Cardiac muscle cell (in vitro differentiated cells and primary cell): ENCODE results near the gene FREM3. TPM values are rescaled to one million over a fixed set of nuclear protein-coding genes. Genes with fewer than 3 reads are reported as not detected.
"Not testable (repeated sequence)": the region's sequence is repeated elsewhere in the genome, so short reads cannot be mapped to it uniquely, and the experiment has no call there.

ENCODE experiments used
- DNase-seq, 2 donors: peaks; one replicate each; pipeline versions ENCODE4 v3.0.0 to v3.0.0-alpha.2; 2010 to 2017; ENCODE audit warnings: low read depth in 1 of 2, low spot score in 1 of 2
- H3K27ac ChIP-seq: fragments of 200-600 bp; sonication (generic); 2 replicates; pipeline ENCODE4 v1.5.1; 2016
- H3K27me3 ChIP-seq: fragments of 200-600 bp; sonication (generic); 2 replicates; pipeline ENCODE4 v1.6.0; 2016; ENCODE audit warnings: control low read depth
- H3K36me3 ChIP-seq: fragments of 200-600 bp; sonication (generic); 2 replicates; pipeline ENCODE4 v1.5.1; 2016; ENCODE audit warnings: control low read depth
- H3K4me1 ChIP-seq: fragments of 200-600 bp; sonication (generic); 2 replicates; pipeline ENCODE4 v1.8.1; 2017; ENCODE audit warnings: low read depth, mild to moderate bottlenecking, mixed run types
- H3K4me3 ChIP-seq: fragments of 200-600 bp; sonication (generic); 2 replicates; pipeline ENCODE4 v1.5.1; 2016; ENCODE audit warnings: mild to moderate bottlenecking
- H3K9me3 ChIP-seq: fragments of 200-600 bp; sonication (generic); 2 replicates; pipeline ENCODE4 v1.5.1; 2017; ENCODE audit warnings: low read depth, mild to moderate bottlenecking, control low read depth
- polyA plus RNA-seq: library from polyadenylated mRNA; unstranded; fragments of >200 nt; fragmentation: Nextera tagmentation; extraction: Ambion mirVana; gene quantifications from 2 replicates; pipeline ENCODE4 v1.2.1, GENCODE V29; 2016
- total RNA-seq: library from RNA; depleted of rRNA; stranded (reverse); fragments of >200 nt; gene quantifications from 2 replicates; pipeline ENCODE4 v1.2.3, GENCODE V29; 2016
- TF ChIP-seq, protein P1 (sequence below): IDR thresholded peaks from 2 replicates; pipeline ENCODE4 v1.5.1; 2012; ENCODE audit warnings: low read depth, mild to moderate bottlenecking, low read length

FREM3 gene
- total and polyA plus RNA-seq, 2 experiments from 2014 or later: not detected

DNA sequence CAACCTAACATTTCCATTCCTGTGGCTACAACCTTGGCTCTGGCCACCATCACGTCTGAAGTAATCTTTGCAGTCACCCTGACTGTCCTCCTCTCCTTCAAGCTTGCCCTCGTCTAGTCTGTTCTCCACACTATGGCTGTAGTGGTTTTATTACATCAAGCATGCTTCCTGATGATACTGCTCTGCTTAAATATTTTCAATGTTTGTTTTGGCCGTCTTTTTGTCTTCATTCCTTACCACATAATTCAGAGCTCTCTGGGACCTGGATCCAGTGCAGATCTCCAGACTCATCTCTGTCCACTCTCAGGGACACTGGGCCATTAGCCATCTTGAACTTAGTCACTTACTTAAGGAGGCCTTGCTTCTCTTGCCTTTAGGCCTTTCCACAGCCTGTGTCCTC is 27.7 kb upstream of the FREM3 start:
- no peaks in the 10 kb centered on the region for H3K36me3 ChIP-seq
- TF ChIP-seq, protein P1, sequence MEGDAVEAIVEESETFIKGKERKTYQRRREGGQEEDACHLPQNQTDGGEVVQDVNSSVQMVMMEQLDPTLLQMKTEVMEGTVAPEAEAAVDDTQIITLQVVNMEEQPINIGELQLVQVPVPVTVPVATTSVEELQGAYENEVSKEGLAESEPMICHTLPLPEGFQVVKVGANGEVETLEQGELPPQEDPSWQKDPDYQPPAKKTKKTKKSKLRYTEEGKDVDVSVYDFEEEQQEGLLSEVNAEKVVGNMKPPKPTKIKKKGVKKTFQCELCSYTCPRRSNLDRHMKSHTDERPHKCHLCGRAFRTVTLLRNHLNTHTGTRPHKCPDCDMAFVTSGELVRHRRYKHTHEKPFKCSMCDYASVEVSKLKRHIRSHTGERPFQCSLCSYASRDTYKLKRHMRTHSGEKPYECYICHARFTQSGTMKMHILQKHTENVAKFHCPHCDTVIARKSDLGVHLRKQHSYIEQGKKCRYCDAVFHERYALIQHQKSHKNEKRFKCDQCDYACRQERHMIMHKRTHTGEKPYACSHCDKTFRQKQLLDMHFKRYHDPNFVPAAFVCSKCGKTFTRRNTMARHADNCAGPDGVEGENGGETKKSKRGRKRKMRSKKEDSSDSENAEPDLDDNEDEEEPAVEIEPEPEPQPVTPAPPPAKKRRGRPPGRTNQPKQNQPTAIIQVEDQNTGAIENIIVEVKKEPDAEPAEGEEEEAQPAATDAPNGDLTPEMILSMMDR: no peak
- H3K9me3 ChIP-seq: no peaks in the 10 kb centered on the region
- H3K4me3 ChIP-seq: no peak overlapping the region
- peak in 1 of 2 donors; percentile 56 for DNase-seq
- H3K27me3 ChIP-seq: no peaks in the 10 kb centered on the region
- H3K4me1 ChIP-seq: no peaks in the 10 kb centered on the region
- no peak overlapping the region for H3K27ac ChIP-seq

DNA sequence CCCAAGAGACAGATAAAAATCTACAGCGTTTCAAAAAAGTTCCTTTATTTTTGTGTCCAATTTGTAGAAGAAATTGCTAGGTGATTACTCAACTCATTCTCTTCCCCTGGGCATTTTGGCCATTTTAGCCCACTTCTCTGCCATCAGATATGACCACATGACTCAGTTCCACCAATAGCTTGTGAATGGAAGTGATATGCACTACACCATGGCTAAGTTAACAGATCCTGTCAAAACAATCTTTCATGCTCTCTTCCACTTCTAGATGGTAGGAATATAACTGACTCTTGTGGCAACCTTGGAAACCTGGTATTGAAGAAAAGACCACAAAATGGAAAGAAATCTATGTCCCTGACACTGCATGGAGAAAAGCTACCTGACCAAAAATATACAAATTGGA is 26.2 kb upstream of the FREM3 start:
- Histone ChIP-seq H3K9me3 (no peaks in the 10 kb centered on the region), H3K36me3 (no peaks in the 10 kb centered on the region), H3K4me3 (no peak overlapping the region), H3K27me3 (no peaks in the 10 kb centered on the region), H3K4me1 (no peaks in the 10 kb centered on the region), H3K27ac (no peak overlapping the region)
- TF ChIP-seq, protein P1: no peak
- no peak for DNase-seq

DNA sequence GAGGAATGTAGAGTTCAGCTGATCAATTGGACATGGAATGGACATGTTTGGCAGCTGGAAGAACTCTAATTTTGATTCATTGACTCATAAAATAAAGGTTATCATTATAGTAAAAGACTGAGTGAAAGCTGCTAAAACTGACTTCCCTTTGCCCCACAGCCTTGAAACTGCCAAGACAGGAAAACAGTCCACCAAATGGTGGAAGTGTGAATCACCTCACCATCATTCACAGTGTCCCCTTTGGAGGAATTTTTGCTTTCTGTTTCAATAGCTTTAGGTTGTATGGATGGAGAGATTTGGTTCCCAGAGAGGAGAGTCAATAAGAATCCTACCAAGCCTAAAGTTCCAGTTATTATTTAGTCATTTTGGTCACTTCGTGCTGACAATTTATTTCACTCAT is 20.8 kb upstream of the FREM3 start:
- no peaks in the 10 kb centered on the region for H3K36me3 ChIP-seq
- H3K27ac ChIP-seq: no peak overlapping the region
- no peaks in the 10 kb centered on the region for H3K4me1 ChIP-seq
- H3K4me3 ChIP-seq: no peak overlapping the region
- no peak for DNase-seq
- TF ChIP-seq, protein P1: no peak
- no peaks in the 10 kb centered on the region for H3K9me3 ChIP-seq
- no peaks in the 10 kb centered on the region for H3K27me3 ChIP-seq

DNA sequence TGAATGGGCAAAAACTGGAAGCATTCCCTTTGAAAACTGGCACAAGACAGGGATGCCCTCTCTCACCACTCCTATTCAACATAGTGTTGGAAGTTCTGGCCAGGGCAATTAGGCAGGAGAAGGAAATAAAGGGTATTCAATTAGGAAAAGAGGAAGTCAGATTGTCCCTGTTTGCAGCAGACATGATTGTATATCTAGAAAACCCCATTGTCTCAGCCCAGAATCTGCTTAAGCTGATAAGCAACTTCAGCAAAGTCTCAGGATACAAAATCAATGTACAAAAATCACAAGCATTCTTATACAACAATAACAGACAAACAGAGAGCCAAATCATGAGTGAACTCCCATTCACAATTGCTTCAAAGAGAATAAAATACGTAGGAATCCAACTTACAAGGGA is 18.3 kb upstream of the FREM3 start:
- H3K36me3 ChIP-seq, H3K4me3 ChIP-seq, H3K9me3 ChIP-seq: not testable (repeated sequence)

DNA sequence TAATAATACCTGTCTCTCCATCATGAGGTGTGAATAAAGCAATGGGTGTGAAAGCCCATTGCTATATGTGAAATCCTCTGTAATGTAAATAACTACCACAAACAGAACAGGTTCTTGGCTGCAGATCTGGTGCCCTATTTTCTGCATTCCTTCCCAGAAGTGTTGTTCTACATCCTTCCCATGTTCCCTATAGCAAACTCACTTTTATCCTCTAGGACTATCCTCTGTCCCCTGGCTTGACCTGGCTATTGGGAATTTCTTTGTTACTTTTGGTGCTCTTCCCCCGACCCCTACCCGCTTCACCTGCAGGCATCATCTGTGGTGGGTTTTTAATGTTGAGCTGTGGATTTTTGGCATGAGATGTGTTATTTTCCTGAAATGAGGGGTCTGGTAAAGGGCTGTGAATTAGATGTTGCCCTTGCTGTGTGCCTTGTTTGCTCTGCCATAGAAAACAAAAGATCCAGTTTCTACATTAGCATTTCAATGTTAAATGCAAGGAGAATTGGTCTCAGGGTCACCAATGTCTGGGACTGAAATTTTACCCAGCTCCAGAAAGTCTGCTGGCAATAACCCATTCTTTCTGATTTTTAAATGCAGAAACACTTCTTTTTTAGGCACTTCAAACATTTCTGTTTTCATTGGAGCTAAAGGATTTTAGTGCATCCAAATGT is 13.6 kb upstream of the FREM3 start:
- H3K27me3 ChIP-seq: no peaks in the 10 kb centered on the region
- no peak overlapping the region for H3K4me3 ChIP-seq
- TF ChIP-seq, protein P1: no peak
- no peak for DNase-seq
- H3K36me3 ChIP-seq: no peaks in the 10 kb centered on the region
- H3K9me3 ChIP-seq: no peaks in the 10 kb centered on the region
- H3K27ac ChIP-seq: no peak overlapping the region
- no peaks in the 10 kb centered on the region for H3K4me1 ChIP-seq

More for the DNA sequence above, 18.3 kb upstream of the FREM3 start:
- DNase-seq, H3K27me3 ChIP-seq, H3K4me1 ChIP-seq, H3K27ac ChIP-seq: not testable (repeated sequence)

DNA sequence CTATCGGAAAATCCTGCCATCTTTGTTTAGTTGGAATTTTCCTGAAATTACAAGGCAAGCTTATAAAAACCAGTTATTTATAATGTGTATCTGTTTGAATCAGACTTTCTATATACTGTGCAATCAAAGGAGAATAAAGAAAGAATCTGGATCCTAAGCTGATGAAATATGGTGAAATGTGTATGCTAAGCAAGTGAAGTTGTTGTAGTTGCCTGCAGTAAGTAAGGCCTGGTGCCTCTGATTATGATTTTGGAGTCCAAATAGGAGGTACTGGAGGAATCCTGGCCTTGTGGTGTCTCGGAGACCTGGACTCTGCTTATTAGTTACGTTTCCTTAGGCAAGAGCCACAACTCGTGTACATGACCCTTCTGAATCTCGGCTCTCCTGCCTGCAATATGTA is 13.1 kb upstream of the FREM3 start:
- Histone ChIP-seq H3K4me3 (no peak overlapping the region), H3K36me3 (no peaks in the 10 kb centered on the region), H3K4me1 (no peaks in the 10 kb centered on the region), H3K27me3 (no peaks in the 10 kb centered on the region), H3K9me3 (no peaks in the 10 kb centered on the region), H3K27ac (no peak overlapping the region)
- TF ChIP-seq, protein P1: no peak
- DNase-seq: no peak
